Measurements from ENCODE around the gene B4GALT5.
"Not testable (repeated sequence)": the region's sequence is repeated elsewhere in the genome, so short reads cannot be mapped to it uniquely, and the experiment has no call there.

Gene B4GALT5

GRCh38 chr20:49679634-49680033 lies 34.0 kb downstream of the B4GALT5 start:
- DNase-seq (ENCODE audit: low spot score) = no peak

- peak; percentile 41 for DNase-seq (ENCODE audit: low spot score)
Measured at GRCh38 chr20:49677777-49678758, 35.6 kb downstream of the B4GALT5 start.

- DNase-seq (ENCODE audit: low spot score) = no peak
Measured at GRCh38 chr20:49676581-49677291, 36.9 kb downstream of the B4GALT5 start.

GRCh38 chr20:49675368-49676151 lies 38.1 kb downstream of the B4GALT5 start:
- DNase-seq (ENCODE audit: low spot score) = no peak

- DNase-seq (ENCODE audit: low spot score) = no peak
Measured at GRCh38 chr20:49674383-49675352, 39.0 kb downstream of the B4GALT5 start.

DNA sequence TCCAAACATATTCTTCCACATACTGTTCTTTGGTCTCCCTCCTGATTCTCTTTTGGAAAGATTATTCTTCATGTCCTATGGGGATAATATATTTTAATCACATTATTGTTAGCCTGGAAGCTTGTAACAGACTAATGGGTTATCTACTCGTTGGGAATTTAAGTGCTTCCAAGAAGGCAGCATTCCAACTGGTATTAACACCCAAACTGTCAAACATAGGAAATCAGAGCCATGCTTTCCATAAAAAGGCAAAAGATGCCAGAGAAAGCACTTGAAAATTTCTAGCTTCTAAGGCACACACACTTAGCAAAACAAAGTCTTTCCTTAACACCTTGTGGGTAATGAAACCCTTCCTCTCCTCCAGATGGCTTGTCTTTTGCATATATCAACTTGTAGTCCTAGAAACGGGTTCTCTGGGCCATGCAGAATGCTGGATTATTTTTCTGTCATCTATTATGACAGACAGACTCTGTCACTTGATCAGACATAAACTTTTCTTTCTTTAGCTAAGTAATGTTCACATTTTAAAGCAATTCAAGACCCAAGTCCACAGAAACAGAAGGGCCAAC lies 41.5 kb downstream of the B4GALT5 start:
- DNase-seq (ENCODE audit: low spot score) = no peak

DNA sequence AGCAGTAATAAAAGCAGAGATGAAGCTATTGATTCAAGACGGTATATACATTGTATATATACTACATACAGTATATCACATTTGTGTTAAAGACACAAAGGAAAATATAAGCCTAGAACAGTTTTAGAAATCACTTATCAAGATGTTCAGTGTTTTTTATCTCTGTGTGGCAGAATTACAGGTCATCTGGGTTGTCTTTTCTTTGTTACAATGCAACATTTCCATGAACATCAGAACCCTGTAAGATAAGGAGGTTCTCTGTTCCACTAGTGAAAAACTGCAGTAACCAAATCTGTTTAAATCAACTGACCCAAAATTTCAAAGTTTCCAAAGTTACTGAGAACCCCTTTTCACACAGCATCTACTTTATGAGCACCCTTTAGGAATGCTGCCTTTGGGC lies 42.2 kb downstream of the B4GALT5 start:
- DNase-seq (ENCODE audit: low spot score) = no peak

GRCh38 chr20:49669601-49670189 lies 44.0 kb downstream of the B4GALT5 start:
- DNase-seq (ENCODE audit: low spot score) = no peak

- not testable (repeated sequence) for DNase-seq (ENCODE audit: low spot score)
Measured at GRCh38 chr20:49668878-49669195, 44.8 kb downstream of the B4GALT5 start.

DNA sequence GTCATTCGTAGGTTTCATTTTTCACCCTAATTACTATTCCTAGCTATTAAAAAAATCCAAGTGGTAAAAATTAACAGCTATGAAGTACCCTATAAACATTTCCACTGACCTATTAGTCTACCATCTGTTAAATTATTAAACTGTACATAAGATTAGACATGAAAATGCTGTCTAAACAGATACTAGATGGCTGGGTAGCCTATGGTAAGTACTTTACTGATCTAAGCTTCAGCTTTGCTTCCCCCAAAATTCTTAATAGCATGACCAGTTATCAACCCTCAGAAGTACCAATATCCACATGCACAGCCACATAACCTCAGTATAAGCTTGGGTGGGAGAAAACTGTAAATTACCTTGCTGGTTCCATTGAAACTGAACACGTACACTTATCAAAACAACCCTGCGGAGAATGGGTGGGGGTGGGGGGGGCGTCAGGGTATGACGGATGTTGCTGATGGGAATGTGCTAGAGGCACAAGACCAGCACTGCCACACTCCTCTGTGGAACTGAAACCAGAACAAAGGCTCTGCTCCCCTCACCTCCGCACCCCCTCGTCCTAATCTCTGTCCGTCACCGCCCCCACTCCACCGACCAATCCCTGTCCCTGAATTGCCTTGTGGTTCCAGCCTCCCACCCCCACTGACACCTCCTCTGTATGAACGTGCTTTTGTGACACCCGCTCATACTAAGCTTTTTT lies 45.3 kb downstream of the B4GALT5 start:
- no peak for DNase-seq (ENCODE audit: low spot score)

- no peak for DNase-seq (ENCODE audit: low spot score)
Measured at GRCh38 chr20:49666911-49667310, 46.8 kb downstream of the B4GALT5 start.

DNA sequence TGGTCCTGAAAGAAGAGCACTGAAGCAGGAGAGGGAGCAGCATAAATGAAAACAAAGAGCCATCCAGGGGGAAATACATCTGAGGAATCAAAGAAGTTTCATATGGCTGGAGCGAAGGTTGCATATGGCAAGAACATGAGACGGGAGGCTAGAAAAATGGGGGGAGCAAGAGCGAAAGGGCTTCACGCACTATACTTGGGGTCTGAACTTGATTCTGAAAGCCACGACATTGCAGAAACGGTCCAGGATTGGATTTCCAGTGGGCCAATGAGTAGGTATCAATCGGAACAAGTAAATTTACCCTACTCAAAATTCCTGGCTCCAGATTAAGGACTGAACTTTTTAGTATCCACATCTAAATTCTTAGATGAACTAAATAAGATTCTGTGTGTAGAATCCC lies 47.9 kb downstream of the B4GALT5 start:
- no peak for DNase-seq (ENCODE audit: low spot score)

- DNase-seq (ENCODE audit: low spot score) = no peak
Measured at GRCh38 chr20:49664612-49665313, 48.9 kb downstream of the B4GALT5 start.

DNA sequence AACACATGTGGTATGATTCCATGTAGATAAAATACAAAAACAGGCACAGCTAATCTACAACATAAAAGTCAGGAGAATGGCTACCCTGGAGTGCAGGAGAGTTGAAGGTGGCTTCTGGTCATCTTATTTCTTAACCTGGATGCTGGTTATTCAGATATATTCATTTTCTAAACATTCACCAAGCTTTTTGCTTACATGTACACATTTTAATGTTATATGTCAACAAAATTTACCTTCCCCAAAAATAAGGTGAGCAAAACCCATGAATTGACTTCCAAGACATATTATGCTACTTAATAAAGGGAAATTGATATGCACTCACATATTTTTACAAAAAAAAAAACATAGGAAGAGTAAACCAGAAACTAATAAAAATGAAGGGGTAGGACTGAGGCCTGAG lies 50.6 kb downstream of the B4GALT5 start:
- no peak for DNase-seq (ENCODE audit: low spot score)

- no peak for DNase-seq (ENCODE audit: low spot score)
Measured at GRCh38 chr20:49661560-49662329, 51.9 kb downstream of the B4GALT5 start.

DNA sequence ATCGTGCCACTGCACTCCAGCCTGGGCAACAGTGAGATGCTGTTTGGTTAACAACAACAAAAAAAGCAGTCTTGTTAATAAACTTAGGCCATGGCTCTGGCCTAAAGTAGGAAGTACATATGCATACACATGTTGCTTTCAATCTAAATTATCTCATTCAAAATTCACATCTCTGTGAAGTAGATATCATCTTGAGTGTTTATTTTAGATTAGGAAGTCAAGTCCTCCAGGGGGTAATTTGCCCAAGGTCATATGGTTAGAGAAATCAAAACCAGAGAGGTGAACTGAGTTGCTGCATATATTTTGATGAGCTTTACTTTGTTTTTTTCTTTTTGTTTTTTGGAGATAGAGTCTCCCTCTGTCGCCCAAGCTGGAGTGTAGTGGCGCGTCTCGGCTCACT lies 52.8 kb downstream of the B4GALT5 start:
- no peak for DNase-seq (ENCODE audit: low spot score)

GRCh38 chr20:49659056-49659455 lies 54.6 kb downstream of the B4GALT5 start:
- DNase-seq (ENCODE audit: low spot score) = no peak

DNA sequence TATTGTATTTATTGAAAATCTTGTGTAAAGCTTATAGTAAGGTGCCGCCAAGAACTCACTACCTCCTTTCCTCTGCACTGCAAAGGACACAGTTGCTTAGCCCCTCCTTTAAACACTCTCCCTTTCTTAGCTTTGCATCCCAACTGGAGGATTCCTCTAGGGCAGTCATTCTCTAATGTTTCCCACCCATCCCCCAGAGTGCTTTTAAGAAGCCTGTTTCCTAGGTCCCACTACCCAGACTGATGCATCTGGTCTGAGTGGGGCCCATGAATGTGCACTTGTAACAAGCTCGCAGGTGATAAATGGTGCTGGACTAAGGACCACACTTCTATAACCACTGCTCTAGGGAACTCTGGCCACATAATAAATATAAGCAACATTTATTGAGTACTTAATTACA lies 55.2 kb downstream of the B4GALT5 start:
- DNase-seq (ENCODE audit: low spot score) = no peak
